Measurements from ENCODE around the gene CIB4.

DNA sequence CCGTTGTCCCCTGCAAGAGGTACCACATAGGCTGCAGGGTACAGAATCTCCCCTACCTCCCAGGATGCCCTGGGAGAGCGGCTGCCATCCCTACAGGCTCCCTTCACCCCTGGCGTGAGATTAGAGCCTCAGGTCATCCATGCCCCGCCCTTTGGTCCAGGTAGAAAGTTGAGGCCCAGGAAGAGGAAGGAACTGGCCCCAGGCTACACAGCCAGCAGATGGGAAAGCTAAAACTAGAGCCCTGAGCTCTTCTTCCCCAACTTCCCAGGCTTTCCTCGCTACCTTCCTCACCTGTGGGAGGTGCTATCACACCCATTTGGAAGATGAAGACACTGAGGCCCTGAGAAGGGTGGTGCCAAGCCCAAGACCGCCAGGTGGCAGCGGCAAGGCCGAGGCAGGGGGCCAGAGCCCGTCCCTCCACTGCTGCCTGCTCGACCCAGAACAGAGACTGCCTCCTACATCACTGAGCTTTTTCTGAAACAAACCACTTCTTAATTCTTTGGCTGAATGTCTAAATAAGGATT lies 25.8 kb downstream of the CIB4 start:
- TF ChIP-seq CTCF (conservative IDR thresholded peaks at IDR 0.05; ENCODE audit: low read depth, low read length) (no peak), EZH2 (IDR thresholded peaks at IDR 0.05; ENCODE audit: borderline replicate concordance, low read depth, low read length, poor library complexity, severe bottlenecking) (no peak)
